ENCODE data around the gene CCDC144A.
A peak's percentile ranks its signal among the peaks of the same experiment; 100 is the strongest.

GRCh38 chr17:16653367-16654041, 36.5 kb upstream of the CCDC144A start, which contains the start of gene ZNF624:
- peak in 3 of 4 experiments; percentile 14 to 33 (median 20) for TF ChIP-seq CTCF (IDR thresholded peaks at IDR 0.05)
- peak; percentile 80 to 82 for TF ChIP-seq POLR2A (IDR thresholded peaks at IDR 0.05)
- peak; percentile 95 for TF ChIP-seq POLR2AphosphoS5 (IDR thresholded peaks at IDR 0.05)
- TF ChIP-seq EP300 (IDR thresholded peaks at IDR 0.05) = no peak

Data from gastroesophageal sphincter (tissue), 3 donors.